Endothelial cell of umbilical vein (primary cell): ENCODE data around the gene TENT5C. TPM values are rescaled to one million over a fixed set of nuclear protein-coding genes. Genes with fewer than 3 reads are reported as not detected.

Experiments
- BruUV-seq: library from RNA; stranded (reverse); fragments of 400-500 nt; replicated peaks from 2 replicates; lab custom pipeline; 2021; lab: Mats Ljungman, UMichigan
- CTCF ChIA-PET: fragments of 300-600, 350-600 bp; sonication (Branson Sonifier 250); formaldehyde crosslinking; loops from one replicate; lab custom pipeline; 2021; ENCODE audit warnings: antibody characterized with exemption, inconsistent platforms; lab: Charles Lee
- POLR2A ChIA-PET: fragments of 300-600, 350-600 bp; sonication (Branson Sonifier 250); formaldehyde crosslinking; loops from one replicate; lab custom pipeline; 2021; ENCODE audit warnings: antibody characterized with exemption, inconsistent platforms; lab: Charles Lee
- DNase-seq: peaks from one replicate; pipeline ENCODE4 v3.0.0-alpha.2; 2011; ENCODE audit warnings: low read depth, low spot score
- FAIRE-seq: peaks from 2 replicates; lab custom pipeline; 2011; peaks lifted over from hg19 to GRCh38; lab: Jason Lieb, UNC
- H2AFZ ChIP-seq: 2 replicates; pipeline ENCODE4 v1.6.0; 2012; ENCODE audit warnings: low read depth, low read length, control low read depth, inconsistent platforms
- H3K27ac ChIP-seq: 2 replicates; pipeline ENCODE4 v1.5.1; 2011; ENCODE audit warnings: low read depth, mild to moderate bottlenecking, control low read depth, low read length, moderate library complexity; ENCODE audit not compliant: insufficient read depth
- H3K27me3 ChIP-seq, 2 experiments: 2 replicates each; pipeline versions ENCODE4 v1.6.0 to v1.6.1; 2011; ENCODE audit warnings: low read length in 2 of 2, mixed read lengths in 1 of 2; ENCODE audit not compliant: control insufficient read depth in 2 of 2, insufficient read depth in 2 of 2
- H3K36me3 ChIP-seq, 2 experiments: 2 replicates in 1 of 2; 3 replicates in 1 of 2; pipeline ENCODE4 v1.5.1; 2011; ENCODE audit warnings: low read length in 2 of 2, mild to moderate bottlenecking in 1 of 2, moderate library complexity in 1 of 2; ENCODE audit not compliant: control insufficient read depth in 2 of 2, insufficient read depth in 2 of 2; ENCODE audit errors: extremely low read depth in 1 of 2
- H3K4me1 ChIP-seq: 3 replicates; pipeline ENCODE4 v1.5.1; 2011; ENCODE audit warnings: mild to moderate bottlenecking, low read length; ENCODE audit not compliant: control insufficient read depth, insufficient read depth; ENCODE audit errors: extremely low read depth
- H3K4me2 ChIP-seq: 2 replicates; pipeline ENCODE4 v1.6.1; 2011; ENCODE audit warnings: low read length, control low read depth, mixed read lengths; ENCODE audit not compliant: insufficient read depth
- H3K4me3 ChIP-seq, 3 experiments: fragments of 200-600 bp in 1 of 3; sonication (generic), shearing (Covaris generic) in 1 of 3; replicated peaks in 1 of 3; 2 replicates each; pipeline ENCODE4 v1.5.1; 2011 to 2016; ENCODE audit warnings: control low read depth in 3 of 3, low read length in 3 of 3, mild to moderate bottlenecking in 2 of 3, inconsistent platforms in 1 of 3, low read depth in 1 of 3, moderate library complexity in 1 of 3; ENCODE audit not compliant: insufficient read depth in 1 of 3
- H3K79me2 ChIP-seq: 2 replicates; pipeline ENCODE4 v1.6.0; 2012; ENCODE audit warnings: low read length, inconsistent platforms; ENCODE audit not compliant: control insufficient read depth, insufficient read depth
- H3K9ac ChIP-seq: replicated peaks from 2 replicates; pipeline ENCODE3; 2011; ENCODE audit warnings: low read length, control low read depth; ENCODE audit not compliant: insufficient read depth; ENCODE audit errors: extremely low read depth
- H3K9me1 ChIP-seq: replicated peaks from 3 replicates; pipeline ENCODE4 v1.6.0; 2011; ENCODE audit warnings: mild to moderate bottlenecking, low read length; ENCODE audit not compliant: control insufficient read depth, insufficient read depth; ENCODE audit errors: extremely low read depth
- H3K9me3 ChIP-seq: replicated peaks from 2 replicates; pipeline ENCODE4 v1.5.1; 2012; ENCODE audit warnings: low read length, inconsistent platforms; ENCODE audit not compliant: control insufficient read depth, insufficient read depth
- H4K20me1 ChIP-seq: replicated peaks from 2 replicates; pipeline ENCODE3; 2011; ENCODE audit warnings: mild to moderate bottlenecking, low read length; ENCODE audit not compliant: control insufficient read depth, insufficient read depth; ENCODE audit errors: extremely low read depth
- EZH2 ChIP-seq: IDR thresholded peaks from 2 replicates; pipeline ENCODE4 v1.6.1; 2012; ENCODE audit warnings: borderline replicate concordance, low read depth, mild to moderate bottlenecking, moderate library complexity, low read length, inconsistent platforms; ENCODE audit not compliant: severe bottlenecking
- GATA2 ChIP-seq: IDR thresholded peaks from 2 replicates; pipeline ENCODE4 v1.7.0; 2011; ENCODE audit warnings: low read depth, mild to moderate bottlenecking, moderate library complexity, mixed read lengths, low read length; ENCODE audit not compliant: insufficient read length, insufficient read depth
- JUN ChIP-seq: IDR thresholded peaks from 2 replicates; pipeline ENCODE4 v1.6.1; 2011; ENCODE audit warnings: borderline replicate concordance, low read depth; ENCODE audit not compliant: insufficient read length, insufficient read depth
- POLR2A ChIP-seq: IDR thresholded peaks from 2 replicates; pipeline ENCODE4 v1.6.1; 2012; ENCODE audit warnings: low read depth, mild to moderate bottlenecking, control low read depth, low read length
- dilution Hi-C: fragments of 300-500 bp; cut with MboI; formaldehyde crosslinking; loops from one replicate; pipeline ENCODE4 v1.15.0; 2019; ENCODE audit warnings: low sequenced_read_pairs; ENCODE audit not compliant: extremely low pct_ligation_motif_present
- intact Hi-C: fragments of 100-400 bp; cut with micrococcal nuclease; formaldehyde crosslinking; loops from one replicate; pipeline ENCODE4 v1.10.0; 2022
- polyA plus RNA-seq, 4 experiments: library from polyadenylated mRNA; depleted of rRNA in 3 of 4; stranded (reverse) in 3 of 4; unstranded in 1 of 4; fragments of >200 nt; gene quantifications; 2 replicates each; pipeline versions ENCODE4 v1.2.1 to v1.2.3, GENCODE V29; 2011 to 2012; ENCODE audit warnings: missing spikeins in 1 of 4
- total RNA-seq: library from RNA; stranded (reverse); gene quantifications from 2 replicates; pipeline ENCODE4 v1.2.3, GENCODE V29; 2021

Gene TENT5C
- total and polyA plus RNA-seq, 2 donors (not counting 3 experiments of a cell fraction or from before 2014, with no cell fraction given) = 0.06 to 0.22 TPM

- no peak for DNase-seq
- no peaks in the 10 kb centered on the region for H3K9me3 ChIP-seq
- ChIA-PET CTCF (interaction anchor here (1.2 to 2.8 kb wide), 3 partner anchors 10 to 150 kb away, joined by 4 to 67 read pairs (median 7); no protein-coding TSS in a partner anchor), POLR2A (no interaction called here)
- no peaks in the 10 kb centered on the region for H3K79me2 ChIP-seq
- peak; percentile 31 for FAIRE-seq
- dilution Hi-C loops (no loop called here), intact Hi-C loops (loop anchor here (2.0 to 10.0 kb wide), 6 partner anchors 67 to 710 kb away; partner anchors contain the start of genes GDAP2 and WDR3)
- peak overlapping the region; percentile 87 for H3K4me2 ChIP-seq
- H3K36me3 ChIP-seq = no peaks in the 10 kb centered on the region
- H4K20me1 ChIP-seq = no peaks in the 10 kb centered on the region
- peak overlapping the region; percentile 56 for H3K9ac ChIP-seq
- no peak overlapping the region for H3K27ac ChIP-seq
- no TSS peak for BruUV-seq
- peak; percentile 22 for TF ChIP-seq POLR2A
- no peak for TF ChIP-seq GATA2
- peaks cover 15% of the 10 kb centered on the region for H3K4me1 ChIP-seq
- H3K27me3 ChIP-seq = peaks cover 30 to 44% of the 10 kb centered on the region in 2 experiments
- peak overlapping the region; percentile 96 for H2AFZ ChIP-seq
- H3K4me3 ChIP-seq = peak overlapping the region; percentile 68 to 87 (median 82)
- no peaks in the 10 kb centered on the region for H3K9me1 ChIP-seq
Measured at GRCh38 chr1:117605164-117605773, 579 bp upstream of the TENT5C start.

DNA sequence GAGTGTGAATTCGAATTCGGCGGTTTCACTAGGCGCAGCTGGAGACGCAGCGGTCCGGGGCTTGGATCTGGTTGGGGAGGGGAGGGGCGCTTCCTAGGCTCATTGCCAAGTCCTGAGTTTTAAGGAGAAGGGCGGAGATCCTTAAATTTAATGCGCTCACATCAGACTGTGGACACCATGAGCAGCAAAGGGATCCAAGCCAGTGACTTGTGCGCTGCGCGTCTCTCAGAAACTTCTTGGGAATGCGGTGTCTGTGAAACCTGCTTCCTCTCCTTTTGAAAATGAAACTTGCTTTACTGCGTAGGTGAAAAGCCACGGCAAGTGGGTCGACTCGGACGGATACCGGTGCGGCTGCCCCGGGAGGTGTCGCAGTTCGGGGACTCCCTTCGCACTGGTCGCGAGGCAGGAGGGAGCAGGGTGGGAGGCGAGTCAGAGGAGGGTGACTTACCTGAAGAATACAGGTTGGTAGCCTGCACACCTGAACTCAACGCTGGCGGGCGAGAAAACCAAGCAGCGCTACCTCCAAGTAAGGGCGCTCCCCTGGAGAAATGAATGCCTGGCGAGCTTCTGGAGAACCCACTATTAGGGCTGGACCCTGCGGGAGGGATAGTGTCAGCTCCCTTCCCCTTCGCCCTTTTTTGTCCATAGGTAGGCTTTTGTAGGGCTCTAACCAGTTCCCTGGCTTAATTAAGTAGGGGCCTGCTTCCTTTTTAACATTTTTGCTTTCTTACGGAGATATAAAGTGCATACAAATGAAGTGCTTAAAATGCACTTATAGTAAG lies 992 bp downstream of the TENT5C start:
- Histone ChIP-seq H3K9ac (no peak overlapping the region), H3K4me3 (peak overlapping the region; percentile 33 to 71 (median 68)), H3K9me3 (no peaks in the 10 kb centered on the region), H3K4me2 (peak overlapping the region; percentile 87), H3K36me3 (no peaks in the 10 kb centered on the region), H3K4me1 (peaks cover 15% of the 10 kb centered on the region), H3K27me3 (peaks cover 28 to 46% of the 10 kb centered on the region in 2 experiments), H3K9me1 (no peaks in the 10 kb centered on the region), H4K20me1 (no peaks in the 10 kb centered on the region), H2AFZ (peak overlapping the region; percentile 55), H3K79me2 (no peaks in the 10 kb centered on the region), H3K27ac (no peak overlapping the region)
- CTCF ChIA-PET = interaction anchor here (1.0 to 2.8 kb wide), 12 partner anchors 12 to 323 kb away, joined by 3 to 67 read pairs (median 4); partner anchors contain the start of genes GDAP2 and WDR3
- intact Hi-C loops = loop anchor here (1.0 to 10.0 kb wide), 7 partner anchors 65 to 712 kb away; no protein-coding TSS in a partner anchor
- FAIRE-seq (no peak), DNase-seq (peak; percentile 10)
- BruUV-seq = no TSS peak
- TF ChIP-seq JUN = no peak
- peak; percentile 63 for TF ChIP-seq EZH2
- POLR2A ChIA-PET = interaction anchor here (1.0 kb wide), 1 partner anchor 50 kb away, joined by 3 read pairs; no protein-coding TSS in a partner anchor
- dilution Hi-C loops = no loop called here
